ENCODE measurements around the gene KDM4C.
"Not testable (repeated sequence)": the region's sequence is repeated elsewhere in the genome, so short reads cannot be mapped to it uniquely, and the experiment has no call there.

Gene KDM4C

DNA sequence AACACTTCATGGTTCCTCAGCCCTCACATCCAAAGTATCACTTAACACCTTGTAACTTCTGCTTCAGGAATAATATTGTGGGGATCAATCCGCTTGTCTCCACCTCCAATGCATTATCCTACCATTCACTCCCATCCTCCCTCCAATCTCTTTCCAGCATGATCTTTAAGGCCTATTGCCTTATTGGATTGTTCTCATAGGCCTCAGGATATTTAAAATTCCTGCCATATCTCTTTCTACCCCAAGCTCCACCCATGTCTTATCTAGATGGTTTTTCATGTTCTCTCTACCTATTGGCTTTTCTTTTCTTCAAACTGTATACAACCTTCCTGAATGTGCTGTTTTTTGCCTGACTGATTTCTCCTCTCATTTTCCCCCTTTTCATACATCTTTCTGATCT, 7.2 kb downstream of the KDM4C start:
- no peak for DNase-seq (ENCODE audit: low spot score)
- TF ChIP-seq, protein P1, sequence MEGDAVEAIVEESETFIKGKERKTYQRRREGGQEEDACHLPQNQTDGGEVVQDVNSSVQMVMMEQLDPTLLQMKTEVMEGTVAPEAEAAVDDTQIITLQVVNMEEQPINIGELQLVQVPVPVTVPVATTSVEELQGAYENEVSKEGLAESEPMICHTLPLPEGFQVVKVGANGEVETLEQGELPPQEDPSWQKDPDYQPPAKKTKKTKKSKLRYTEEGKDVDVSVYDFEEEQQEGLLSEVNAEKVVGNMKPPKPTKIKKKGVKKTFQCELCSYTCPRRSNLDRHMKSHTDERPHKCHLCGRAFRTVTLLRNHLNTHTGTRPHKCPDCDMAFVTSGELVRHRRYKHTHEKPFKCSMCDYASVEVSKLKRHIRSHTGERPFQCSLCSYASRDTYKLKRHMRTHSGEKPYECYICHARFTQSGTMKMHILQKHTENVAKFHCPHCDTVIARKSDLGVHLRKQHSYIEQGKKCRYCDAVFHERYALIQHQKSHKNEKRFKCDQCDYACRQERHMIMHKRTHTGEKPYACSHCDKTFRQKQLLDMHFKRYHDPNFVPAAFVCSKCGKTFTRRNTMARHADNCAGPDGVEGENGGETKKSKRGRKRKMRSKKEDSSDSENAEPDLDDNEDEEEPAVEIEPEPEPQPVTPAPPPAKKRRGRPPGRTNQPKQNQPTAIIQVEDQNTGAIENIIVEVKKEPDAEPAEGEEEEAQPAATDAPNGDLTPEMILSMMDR (IDR thresholded peaks at IDR 0.05; ENCODE audit: extremely low read depth, missing control alignments), result no peak

DNA sequence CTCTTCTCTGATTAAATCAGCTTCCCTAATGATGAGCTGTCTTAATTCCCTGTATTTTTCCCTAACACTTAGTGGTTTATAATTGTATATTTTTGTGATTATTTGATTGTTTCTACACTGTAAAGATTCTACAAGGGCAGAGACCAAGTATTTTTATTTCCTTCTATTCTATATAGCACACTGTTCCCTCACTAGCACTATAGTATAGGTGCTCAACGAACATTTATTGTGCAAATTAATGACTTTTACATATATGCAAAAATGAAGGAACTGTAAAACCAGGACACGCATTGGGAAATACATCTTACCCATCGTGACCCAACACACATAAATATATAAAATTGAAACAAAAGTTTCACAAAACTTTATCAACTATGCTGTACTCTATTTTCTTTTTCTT, 7.6 kb downstream of the KDM4C start:
- no peak for DNase-seq (ENCODE audit: low spot score)
- TF ChIP-seq, protein P1 (IDR thresholded peaks at IDR 0.05; ENCODE audit: extremely low read depth, missing control alignments), result no peak

DNA sequence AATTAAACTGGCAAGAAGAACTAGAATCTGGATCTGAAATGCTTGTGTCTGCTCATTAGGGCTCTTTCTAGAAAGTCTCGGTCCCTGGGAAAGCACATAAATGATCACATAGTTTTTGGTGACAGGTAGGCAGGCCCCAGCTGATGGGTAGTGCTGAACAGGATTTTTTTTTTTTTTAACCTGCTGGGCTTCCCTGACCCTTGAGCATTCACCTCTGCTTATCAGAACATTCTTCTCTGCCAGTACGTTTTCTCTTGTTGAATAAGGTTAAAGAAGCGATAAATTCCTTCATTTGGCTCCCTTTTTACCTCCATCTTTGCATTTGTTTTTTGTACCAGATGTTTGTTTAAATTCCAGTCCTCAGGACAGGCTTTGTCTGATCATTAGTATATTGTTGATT, 8.8 kb downstream of the KDM4C start:
- no peak for DNase-seq (ENCODE audit: low spot score)
- TF ChIP-seq, protein P1 (IDR thresholded peaks at IDR 0.05; ENCODE audit: extremely low read depth, missing control alignments), result no peak

DNA sequence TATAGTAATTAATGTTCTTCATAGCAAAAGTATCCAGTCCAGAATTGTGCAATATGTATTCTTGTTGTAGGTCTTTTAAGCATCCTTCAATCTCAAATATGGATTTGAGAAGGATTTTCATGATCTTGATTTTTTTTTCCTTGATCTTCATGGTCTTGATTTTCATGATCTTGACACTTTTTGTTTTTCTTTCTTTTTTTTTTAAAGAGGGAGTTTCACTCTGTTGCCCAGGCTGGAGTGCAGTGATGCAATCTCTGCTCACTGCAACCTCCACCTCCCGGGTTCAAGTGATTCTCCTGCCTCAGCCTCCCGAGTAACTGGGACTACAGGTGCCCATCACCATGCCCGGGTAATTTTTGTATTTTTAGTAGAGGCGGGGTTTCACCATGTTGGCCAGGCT, 10.8 kb downstream of the KDM4C start:
- DNase-seq (ENCODE audit: low spot score), result not testable (repeated sequence)

DNA sequence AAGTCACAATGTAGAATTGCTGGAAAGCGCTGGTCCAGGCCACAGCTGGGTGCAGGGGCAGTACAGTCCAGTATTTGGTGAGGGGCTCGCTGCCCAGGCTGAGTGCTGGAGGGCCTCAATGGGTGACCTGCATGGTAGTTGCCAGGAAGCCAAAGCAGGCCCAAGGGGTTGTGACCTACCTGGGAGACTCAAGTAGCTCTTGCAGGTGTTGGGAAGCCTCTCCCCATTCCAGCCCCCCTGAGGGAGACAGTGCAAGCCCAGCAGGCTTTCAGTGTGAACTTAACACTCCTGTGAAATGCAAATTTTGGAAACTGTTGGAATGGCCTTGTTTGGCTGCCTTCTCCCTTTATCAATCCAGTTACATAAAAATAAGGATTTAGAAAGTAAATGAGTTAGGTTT, 13.9 kb downstream of the KDM4C start:
- no peak for DNase-seq (ENCODE audit: low spot score)
- TF ChIP-seq, protein P1 (IDR thresholded peaks at IDR 0.05; ENCODE audit: extremely low read depth, missing control alignments), result no peak

DNA sequence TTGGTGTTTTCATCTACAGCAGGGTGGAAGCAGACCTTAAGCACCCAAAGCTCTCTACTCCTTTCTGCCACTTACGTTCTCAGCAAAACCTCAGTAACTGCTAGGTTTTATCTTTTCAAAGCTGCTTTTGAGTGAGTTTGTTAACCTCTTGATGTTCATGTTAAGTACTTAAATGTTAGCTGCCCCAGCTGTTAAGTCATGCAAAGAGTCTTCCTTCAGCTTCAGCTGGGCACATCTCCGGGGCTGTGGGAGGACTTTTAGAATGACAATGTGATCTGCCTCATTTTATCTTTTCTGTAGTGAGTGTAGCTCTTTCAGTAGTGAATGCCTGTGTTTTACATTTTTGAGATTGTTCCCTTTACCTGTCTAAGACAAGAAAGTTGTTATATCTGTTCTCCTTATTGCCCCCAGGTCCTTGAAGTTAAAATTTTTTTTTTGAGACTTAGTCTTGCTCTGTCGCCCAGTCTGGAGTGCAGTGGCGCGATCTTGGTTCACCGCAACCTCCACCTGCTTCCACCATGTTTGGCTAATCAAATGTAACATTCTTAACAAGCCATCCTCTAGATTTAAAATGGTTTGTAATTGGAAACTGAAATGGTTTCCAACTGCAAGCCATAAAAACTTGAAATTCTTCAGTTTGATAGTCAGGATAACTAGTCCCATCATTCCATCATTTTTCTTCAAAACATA, 19.6 kb downstream of the KDM4C start:
- no peak for DNase-seq (ENCODE audit: low spot score)
- TF ChIP-seq, protein P1 (IDR thresholded peaks at IDR 0.05; ENCODE audit: extremely low read depth, missing control alignments), result no peak

DNA sequence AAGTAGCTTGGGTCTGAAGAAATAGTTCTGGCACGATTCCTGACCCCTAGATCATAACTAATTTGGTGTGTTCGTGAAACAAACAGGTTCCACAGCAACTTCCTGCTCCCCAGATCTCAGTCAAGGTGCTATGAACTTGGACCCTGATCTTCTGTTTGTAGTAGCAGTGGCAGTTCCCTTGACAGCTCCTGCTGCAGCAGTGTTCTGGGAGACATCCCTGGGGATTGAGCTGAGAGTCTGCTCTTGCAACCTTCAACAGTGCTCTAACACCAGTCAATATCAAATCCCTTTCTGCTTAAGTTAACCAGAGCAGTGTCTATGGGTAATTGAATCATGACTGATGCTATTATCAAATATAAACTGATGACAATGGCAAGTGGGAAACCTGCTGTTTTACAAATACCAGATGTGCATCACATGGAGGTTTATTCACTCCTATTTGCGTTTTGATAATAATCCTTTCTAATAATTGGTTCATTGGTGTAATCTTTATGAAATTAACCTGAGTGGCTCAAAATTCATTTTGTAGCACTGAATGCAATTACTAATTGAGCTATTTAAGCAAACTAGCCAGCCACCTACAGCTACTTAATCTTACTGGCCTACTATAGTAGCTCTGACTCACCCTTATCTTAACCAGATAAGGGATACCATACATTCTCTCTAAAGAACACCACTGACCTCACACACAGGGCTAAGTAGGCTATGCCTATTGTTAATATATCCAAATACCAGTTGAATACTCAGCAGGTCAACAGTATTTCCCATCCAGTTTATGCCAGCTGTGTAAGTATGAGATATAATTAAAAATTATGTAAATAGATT, 21.9 kb downstream of the KDM4C start:
- TF ChIP-seq, protein P1 (IDR thresholded peaks at IDR 0.05; ENCODE audit: extremely low read depth, missing control alignments), result no peak
- no peak for DNase-seq (ENCODE audit: low spot score)

Data from GM20000 (cell line).